Inflammatory macrophage treated with lipopolysaccharide for 4 hours (primary cell): ENCODE results near the gene MYO16.
"Not testable (repeated sequence)": the region's sequence is repeated elsewhere in the genome, so short reads cannot be mapped to it uniquely, and the experiment has no call there.

Experiments
- DNase-seq: peaks from one replicate; pipeline ENCODE4 v3.0.0-alpha.2; 2020

MYO16 gene

GRCh38 chr13:109091249-109091648 lies 461.8 kb downstream of the MYO16 start:
- no peak for DNase-seq

GRCh38 chr13:109092186-109092585 lies 462.8 kb downstream of the MYO16 start:
- DNase-seq, result not testable (repeated sequence)

DNA sequence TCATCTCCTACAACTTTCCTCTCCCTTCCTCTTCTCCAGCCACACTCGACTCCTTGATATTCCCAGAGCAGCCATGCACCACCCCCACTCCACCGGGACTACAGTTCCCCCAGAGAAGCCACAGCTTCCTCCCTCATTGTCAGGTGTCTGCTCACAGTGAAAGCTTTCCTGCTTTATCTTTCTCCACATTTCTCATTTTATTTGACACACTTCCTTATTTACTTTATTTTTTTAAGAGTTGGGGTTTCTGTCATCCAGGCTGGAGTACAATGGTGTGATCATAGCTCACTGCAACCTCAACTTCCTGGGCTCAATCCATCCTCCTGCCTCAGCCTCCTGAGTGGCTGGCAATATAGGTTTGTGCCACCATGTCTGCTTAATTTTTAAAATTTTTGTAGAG lies 464.6 kb downstream of the MYO16 start:
- no peak for DNase-seq

GRCh38 chr13:109095126-109095525 lies 465.7 kb downstream of the MYO16 start:
- no peak for DNase-seq

GRCh38 chr13:109096101-109096500 lies 466.7 kb downstream of the MYO16 start:
- DNase-seq, result no peak

GRCh38 chr13:109100705-109101304 lies 471.4 kb downstream of the MYO16 start:
- DNase-seq, result no peak

DNA sequence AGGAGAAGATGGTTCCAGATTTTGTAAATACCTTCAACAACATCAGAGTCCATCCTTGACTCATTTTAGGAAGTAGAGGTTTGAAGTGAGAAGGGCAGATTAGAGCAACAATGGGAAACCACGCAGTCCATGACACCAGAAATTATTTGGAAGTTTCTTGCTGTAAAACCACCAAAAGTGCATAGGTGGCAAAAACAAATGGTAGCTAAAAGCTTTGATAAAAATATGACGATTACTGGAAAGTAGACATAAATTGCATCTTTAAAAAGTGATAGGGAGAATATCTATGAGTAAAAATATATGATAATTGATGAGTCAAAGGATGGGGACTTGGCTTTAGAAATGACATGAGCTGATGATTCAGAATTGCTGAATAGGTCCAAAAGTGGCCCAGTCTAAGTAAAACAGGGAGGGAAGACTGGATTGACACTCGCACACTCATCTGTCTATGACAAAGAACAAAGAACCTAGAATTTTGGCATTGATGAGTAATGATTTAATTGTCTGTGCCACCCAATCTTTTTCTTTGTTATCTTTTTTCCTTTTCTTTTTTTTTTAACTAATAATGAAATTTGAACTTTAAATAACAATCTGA lies 472.2 kb downstream of the MYO16 start:
- no peak for DNase-seq

GRCh38 chr13:109105899-109106298 lies 476.5 kb downstream of the MYO16 start:
- no peak for DNase-seq

GRCh38 chr13:109110159-109110558 lies 480.7 kb downstream of the MYO16 start:
- no peak for DNase-seq

DNA sequence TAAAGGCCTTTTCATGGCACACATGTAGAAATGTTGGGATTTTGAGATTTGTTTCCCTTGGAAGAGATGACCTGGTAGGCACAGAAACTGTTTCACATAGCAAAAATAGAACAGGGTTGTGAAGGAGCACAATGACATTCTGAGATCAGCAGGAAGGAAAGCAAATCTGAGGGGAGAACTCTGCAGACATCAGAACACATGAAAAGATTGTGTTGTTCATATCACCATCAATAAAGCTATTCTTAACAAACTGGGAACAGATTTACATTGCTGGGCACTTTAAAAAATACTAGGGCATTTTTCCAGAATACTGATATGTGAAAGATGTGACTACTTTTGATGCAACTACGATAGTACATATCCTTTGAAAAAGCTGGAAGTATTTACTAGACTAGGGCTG lies 481.7 kb downstream of the MYO16 start:
- DNase-seq, result no peak

DNA sequence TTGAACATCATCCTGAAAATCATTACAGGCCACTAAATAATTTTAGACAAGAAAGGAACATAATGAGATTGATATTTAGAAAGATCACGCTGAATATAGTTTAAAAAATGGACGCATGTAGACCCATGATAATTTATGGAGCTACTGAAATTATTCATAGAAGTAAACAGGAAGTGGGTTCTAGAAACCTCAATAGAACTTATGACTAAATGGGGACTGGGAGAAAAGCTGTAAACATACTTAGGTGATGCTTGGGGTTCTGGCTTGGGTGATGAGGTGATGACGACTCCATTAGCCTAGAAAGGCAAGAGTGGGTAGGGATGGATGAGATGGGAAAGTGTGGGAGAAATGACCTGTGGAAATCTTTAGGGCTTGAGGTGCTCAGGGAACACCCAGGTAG lies 484.0 kb downstream of the MYO16 start:
- DNase-seq, result no peak

- DNase-seq, result no peak
These were observed 484.8 kb downstream of the MYO16 start for GRCh38 chr13:109114162-109114561.

DNA sequence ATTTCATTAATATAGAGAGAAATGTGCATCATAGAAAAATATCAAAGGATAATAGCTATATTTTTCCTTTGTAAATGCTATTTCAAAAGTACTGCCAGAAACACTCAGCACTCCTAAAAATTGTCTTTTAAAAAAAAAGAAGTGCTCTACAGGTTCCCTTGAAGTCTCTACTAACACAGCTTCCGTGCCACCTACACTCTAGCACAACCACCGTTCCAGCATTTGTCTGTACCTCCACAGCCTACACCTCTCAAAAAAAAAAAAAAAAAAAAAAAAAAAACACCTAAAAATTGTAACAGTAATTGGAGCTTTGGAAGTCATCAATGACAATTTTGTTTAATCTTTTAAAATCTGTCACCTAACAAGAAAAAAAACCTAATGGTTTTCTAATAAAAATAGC lies 485.6 kb downstream of the MYO16 start:
- DNase-seq, result no peak

DNA sequence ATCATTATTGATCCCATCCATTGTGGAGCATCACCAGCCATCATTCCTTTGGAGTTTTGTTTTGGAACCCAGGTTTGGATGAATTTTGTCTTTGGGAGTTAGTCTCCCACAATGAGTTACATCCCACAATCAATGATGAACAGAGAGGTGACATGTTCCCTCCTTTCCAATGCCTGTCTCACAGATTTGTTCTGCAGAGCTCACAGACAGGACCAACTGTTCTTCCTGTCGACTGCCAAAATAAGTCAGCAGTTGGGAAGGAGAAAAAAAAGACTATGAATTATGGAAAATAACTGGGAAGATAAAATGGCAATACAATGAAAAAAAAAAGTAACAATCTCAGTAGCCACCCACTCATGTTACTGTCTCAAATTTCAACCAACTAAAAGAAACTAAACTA lies 489.1 kb downstream of the MYO16 start:
- no peak for DNase-seq

DNA sequence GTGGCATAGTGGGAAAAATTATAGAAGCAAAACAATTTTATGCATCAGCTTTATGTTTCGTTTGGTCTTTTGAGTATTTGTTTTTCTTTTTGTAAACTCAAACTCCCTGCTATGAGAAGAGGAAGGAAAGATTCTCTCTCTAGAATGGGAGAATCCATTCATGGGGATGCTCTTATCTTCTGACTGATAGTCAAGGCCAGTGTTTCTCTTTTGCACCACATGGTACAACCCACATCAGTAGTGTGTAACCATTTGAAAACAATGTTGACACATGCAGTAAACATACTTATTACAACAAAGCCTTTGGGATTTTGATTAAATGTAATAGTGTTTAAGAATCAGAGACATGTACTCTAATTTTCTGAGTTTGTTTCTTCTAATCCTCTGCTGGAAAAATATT lies 490.5 kb downstream of the MYO16 start:
- DNase-seq, result no peak

GRCh38 chr13:109121826-109122225 lies 492.4 kb downstream of the MYO16 start:
- DNase-seq, result no peak

DNA sequence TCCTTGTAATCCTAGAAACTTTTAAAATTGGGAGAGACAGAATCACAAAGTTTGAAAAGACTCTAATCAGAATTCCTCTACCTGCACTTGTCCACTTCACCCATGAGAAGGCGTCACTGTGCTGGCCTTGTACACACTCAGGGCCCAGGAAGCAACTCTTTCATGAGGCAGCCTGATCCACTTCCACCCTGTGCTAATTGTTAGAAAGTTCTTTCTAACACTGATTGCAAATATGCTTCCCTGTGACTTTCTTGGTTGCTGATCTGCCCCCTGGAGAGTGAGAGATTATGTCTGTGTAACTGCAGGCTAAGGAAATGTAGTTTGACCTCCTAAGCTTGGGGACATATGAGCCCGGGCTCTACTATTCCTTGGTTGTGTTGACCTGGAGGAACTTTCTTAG lies 494.6 kb downstream of the MYO16 start:
- no peak for DNase-seq

DNA sequence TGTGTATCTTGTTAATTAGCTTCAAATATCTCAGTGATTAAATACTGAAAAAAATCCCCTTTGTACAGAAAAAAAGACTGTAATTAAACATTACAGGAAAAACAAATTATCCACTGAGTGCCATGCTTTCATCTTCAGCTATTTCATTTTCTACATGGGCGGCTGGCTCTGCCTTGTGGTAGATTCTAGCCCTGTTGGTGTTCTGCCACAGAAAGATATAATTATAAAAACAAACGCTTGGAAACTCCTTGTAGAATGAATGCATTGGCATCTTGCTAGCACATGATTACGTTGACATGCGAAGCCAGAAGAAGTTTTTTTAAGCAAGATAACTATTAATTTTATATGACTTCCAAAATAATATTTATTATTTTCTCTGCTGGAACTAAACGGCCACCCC lies 496.8 kb downstream of the MYO16 start:
- no peak for DNase-seq

- DNase-seq, result no peak
These were observed 497.7 kb downstream of the MYO16 start for GRCh38 chr13:109126891-109127641.

- DNase-seq, result no peak
These were observed 498.7 kb downstream of the MYO16 start for GRCh38 chr13:109128121-109128520.

GRCh38 chr13:109130093-109130835 lies 500.9 kb downstream of the MYO16 start:
- DNase-seq, result no peak

GRCh38 chr13:109131698-109132257 lies 502.4 kb downstream of the MYO16 start:
- DNase-seq, result peak; percentile 31

DNA sequence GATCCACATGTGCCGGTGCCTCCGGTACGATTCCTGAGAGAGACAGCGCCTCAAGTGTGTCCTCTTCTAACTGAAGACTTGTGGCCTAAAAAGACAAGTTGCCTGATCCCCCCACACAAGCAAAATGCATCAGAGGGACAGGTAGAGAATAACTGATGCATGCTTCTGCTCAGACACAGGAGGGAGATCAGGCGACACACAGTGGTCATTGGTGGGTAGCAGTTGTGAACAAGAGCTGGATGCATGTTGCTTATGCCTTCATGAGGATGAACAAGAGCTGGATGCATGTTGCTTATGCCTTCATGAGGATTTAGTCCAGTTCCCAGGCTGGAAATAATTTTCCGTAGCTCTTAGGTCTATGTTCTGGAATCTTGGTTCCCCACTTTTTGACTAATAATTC lies 505.6 kb downstream of the MYO16 start:
- no peak for DNase-seq
